ENCODE data around the gene PHF21B.
"Not testable (repeated sequence)": the region's sequence is repeated elsewhere in the genome, so short reads cannot be mapped to it uniquely, and the experiment has no call there.

Gene PHF21B

GRCh38 chr22:44936201-44936600, 73.6 kb downstream of the PHF21B start:
- DNase-seq (ENCODE audit: low read depth in 4 of 4, low spot score in 1 of 4): no peak

- no peak for DNase-seq (ENCODE audit: low read depth in 4 of 4, low spot score in 1 of 4)
These were observed 74.1 kb downstream of the PHF21B start for GRCh38 chr22:44935724-44936123.

GRCh38 chr22:44934454-44934735, 75.4 kb downstream of the PHF21B start:
- DNase-seq (ENCODE audit: low read depth in 4 of 4, low spot score in 1 of 4): no peak

GRCh38 chr22:44933666-44934453, 75.9 kb downstream of the PHF21B start:
- no peak for DNase-seq (ENCODE audit: low read depth in 4 of 4, low spot score in 1 of 4)

- DNase-seq (ENCODE audit: low read depth in 4 of 4, low spot score in 1 of 4): no peak
These were observed 77.3 kb downstream of the PHF21B start for GRCh38 chr22:44932493-44932892.

GRCh38 chr22:44931766-44932165, 78.0 kb downstream of the PHF21B start:
- no peak for DNase-seq (ENCODE audit: low read depth in 4 of 4, low spot score in 1 of 4)

GRCh38 chr22:44931077-44931540, 78.7 kb downstream of the PHF21B start:
- no peak for DNase-seq (ENCODE audit: low read depth in 4 of 4, low spot score in 1 of 4)

GRCh38 chr22:44930711-44931035, 79.1 kb downstream of the PHF21B start:
- DNase-seq (ENCODE audit: low read depth in 4 of 4, low spot score in 1 of 4): no peak

- DNase-seq (ENCODE audit: low read depth in 4 of 4, low spot score in 1 of 4): no peak
These were observed 79.6 kb downstream of the PHF21B start for GRCh38 chr22:44930016-44930710.

GRCh38 chr22:44929359-44930015, 80.3 kb downstream of the PHF21B start:
- no peak for DNase-seq (ENCODE audit: low read depth in 4 of 4, low spot score in 1 of 4)

GRCh38 chr22:44928711-44929358, 81.0 kb downstream of the PHF21B start:
- no peak for DNase-seq (ENCODE audit: low read depth in 4 of 4, low spot score in 1 of 4)

- DNase-seq (ENCODE audit: low read depth in 4 of 4, low spot score in 1 of 4): no peak
These were observed 81.7 kb downstream of the PHF21B start for GRCh38 chr22:44928136-44928463.

- no peak for DNase-seq (ENCODE audit: low read depth in 4 of 4, low spot score in 1 of 4)
These were observed 82.2 kb downstream of the PHF21B start for GRCh38 chr22:44927463-44928135.

- DNase-seq (ENCODE audit: low read depth in 4 of 4, low spot score in 1 of 4): no peak
These were observed 83.1 kb downstream of the PHF21B start for GRCh38 chr22:44926491-44927415.

- no peak for DNase-seq (ENCODE audit: low read depth in 4 of 4, low spot score in 1 of 4)
These were observed 83.7 kb downstream of the PHF21B start for GRCh38 chr22:44926124-44926475.

- DNase-seq (ENCODE audit: low read depth in 4 of 4, low spot score in 1 of 4): no peak
These were observed 84.2 kb downstream of the PHF21B start for GRCh38 chr22:44925465-44926123.

GRCh38 chr22:44924710-44925109, 85.1 kb downstream of the PHF21B start:
- DNase-seq (ENCODE audit: low read depth in 4 of 4, low spot score in 1 of 4): no peak

- no peak for DNase-seq (ENCODE audit: low read depth in 4 of 4, low spot score in 1 of 4)
These were observed 85.7 kb downstream of the PHF21B start for GRCh38 chr22:44924098-44924497.

GRCh38 chr22:44921766-44922165, 88.0 kb downstream of the PHF21B start:
- DNase-seq (ENCODE audit: low read depth in 4 of 4, low spot score in 1 of 4): not testable (repeated sequence)

- no peak for DNase-seq (ENCODE audit: low read depth in 4 of 4, low spot score in 1 of 4)
These were observed 89.6 kb downstream of the PHF21B start for GRCh38 chr22:44920183-44920582.
